ENCODE data around the gene MEF2C. TPM values are rescaled to one million over a fixed set of nuclear protein-coding genes. Genes with fewer than 3 reads are reported as not detected.

Gene MEF2C
- total RNA-seq, 1 donor from 2014 or later, result 20.5 TPM

DNA sequence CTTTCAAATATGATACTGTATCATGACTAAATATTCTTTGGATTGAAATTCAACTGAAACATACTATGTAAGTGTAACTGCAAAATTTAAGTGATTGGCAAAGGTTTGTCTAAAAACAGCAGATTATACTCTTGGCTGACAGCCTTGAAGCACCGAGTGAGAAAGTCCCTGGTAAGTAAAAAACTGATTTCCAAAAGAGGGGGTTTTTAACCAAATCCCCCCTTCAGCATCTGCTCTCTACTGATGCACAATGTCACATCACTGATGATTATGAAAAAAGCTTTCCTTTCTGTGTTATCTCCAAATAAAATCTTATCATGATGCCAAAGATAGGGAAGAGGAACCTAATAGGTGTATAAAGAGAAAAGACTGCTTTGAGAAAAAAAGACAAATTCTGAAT lies 141.0 kb downstream of the MEF2C start:
- Mint-ChIP-seq H3K4me3 (ENCODE audit: unreplicated experiment) (no peak overlapping the region), H3K9me3 (ENCODE audit: unreplicated experiment) (no peaks in the 10 kb centered on the region), H3K4me1 (ENCODE audit: low read depth, unreplicated experiment) (peaks cover 10% of the 10 kb centered on the region), H3K36me3 (ENCODE audit: low read depth, unreplicated experiment) (peaks cover 5% of the 10 kb centered on the region), H3K27ac (ENCODE audit: unreplicated experiment) (no peak overlapping the region), H3K27me3 (ENCODE audit: low read depth, unreplicated experiment) (no peaks in the 10 kb centered on the region)
- TF ChIP-seq EZH2 (IDR thresholded peaks at IDR 0.05; ENCODE audit: insufficient read depth, low read length), result no peak
- TF ChIP-seq, protein P1, sequence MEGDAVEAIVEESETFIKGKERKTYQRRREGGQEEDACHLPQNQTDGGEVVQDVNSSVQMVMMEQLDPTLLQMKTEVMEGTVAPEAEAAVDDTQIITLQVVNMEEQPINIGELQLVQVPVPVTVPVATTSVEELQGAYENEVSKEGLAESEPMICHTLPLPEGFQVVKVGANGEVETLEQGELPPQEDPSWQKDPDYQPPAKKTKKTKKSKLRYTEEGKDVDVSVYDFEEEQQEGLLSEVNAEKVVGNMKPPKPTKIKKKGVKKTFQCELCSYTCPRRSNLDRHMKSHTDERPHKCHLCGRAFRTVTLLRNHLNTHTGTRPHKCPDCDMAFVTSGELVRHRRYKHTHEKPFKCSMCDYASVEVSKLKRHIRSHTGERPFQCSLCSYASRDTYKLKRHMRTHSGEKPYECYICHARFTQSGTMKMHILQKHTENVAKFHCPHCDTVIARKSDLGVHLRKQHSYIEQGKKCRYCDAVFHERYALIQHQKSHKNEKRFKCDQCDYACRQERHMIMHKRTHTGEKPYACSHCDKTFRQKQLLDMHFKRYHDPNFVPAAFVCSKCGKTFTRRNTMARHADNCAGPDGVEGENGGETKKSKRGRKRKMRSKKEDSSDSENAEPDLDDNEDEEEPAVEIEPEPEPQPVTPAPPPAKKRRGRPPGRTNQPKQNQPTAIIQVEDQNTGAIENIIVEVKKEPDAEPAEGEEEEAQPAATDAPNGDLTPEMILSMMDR (IDR thresholded peaks at IDR 0.05; ENCODE audit: insufficient read depth, low read depth, low read length), result no peak
- no peaks in the 10 kb centered on the region for H3K36me3 ChIP-seq (ENCODE audit: insufficient read depth, low read length)
- no peak for DNase-seq (ENCODE audit: low read depth)
- no peaks in the 10 kb centered on the region for H3K27me3 ChIP-seq (ENCODE audit: insufficient read depth, low read length)
- no peak for FAIRE-seq
- H3K9ac ChIP-seq (ENCODE audit: low read length), result no peak overlapping the region
- no peaks in the 10 kb centered on the region for H4K20me1 ChIP-seq (ENCODE audit: insufficient read depth, low read length)
- no peaks in the 10 kb centered on the region for H3K79me2 ChIP-seq (ENCODE audit: insufficient read depth, low read length)
- H3K4me2 ChIP-seq (ENCODE audit: low read length), result no peak overlapping the region
- no peak overlapping the region for H3K27ac ChIP-seq (ENCODE audit: low read depth, low read length)
- no peaks in the 10 kb centered on the region for H3K9me3 ChIP-seq (ENCODE audit: insufficient read depth, low read depth, low read length)
- H3K4me1 ChIP-seq (ENCODE audit: insufficient read depth, low read length), result no peaks in the 10 kb centered on the region
- H2AFZ ChIP-seq (ENCODE audit: low read depth, low read length), result no peak overlapping the region
- no peak overlapping the region for H3K4me3 ChIP-seq (ENCODE audit: insufficient read depth, low read depth, low read length)

DNA sequence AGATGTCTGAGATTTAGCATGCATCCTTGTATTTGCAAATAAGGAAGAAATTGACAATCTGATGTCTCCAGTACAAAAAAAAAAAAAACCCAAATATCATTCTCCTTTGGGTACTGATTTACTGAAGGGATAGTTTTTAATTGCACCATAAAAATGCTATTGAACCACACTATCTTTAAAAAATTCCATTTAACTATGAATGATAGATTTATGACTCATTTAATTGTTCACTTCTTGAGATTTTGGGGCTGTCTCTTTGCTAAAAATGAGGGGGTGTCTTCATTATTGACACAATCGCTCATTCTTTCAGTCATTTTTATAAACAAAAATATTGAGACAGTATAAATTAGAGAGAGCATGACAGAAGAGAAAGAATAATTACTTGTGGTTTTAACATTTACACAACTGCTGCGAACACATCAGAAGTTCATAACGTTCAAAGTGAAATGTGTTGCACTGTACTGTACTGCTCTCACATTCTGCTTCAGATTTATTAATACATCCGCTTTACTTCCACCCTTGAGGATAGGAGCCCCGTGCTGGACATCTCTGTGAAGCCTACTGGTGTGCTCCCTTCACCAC lies 142.3 kb downstream of the MEF2C start:
- Mint-ChIP-seq H3K27ac (ENCODE audit: unreplicated experiment) (no peak overlapping the region), H3K27me3 (ENCODE audit: low read depth, unreplicated experiment) (no peaks in the 10 kb centered on the region), H3K4me1 (ENCODE audit: low read depth, unreplicated experiment) (peaks cover 10% of the 10 kb centered on the region), H3K4me3 (ENCODE audit: unreplicated experiment) (no peak overlapping the region), H3K9me3 (ENCODE audit: unreplicated experiment) (no peaks in the 10 kb centered on the region), H3K36me3 (ENCODE audit: low read depth, unreplicated experiment) (peaks cover under 1% of the 10 kb centered on the region)
- H3K9me3 ChIP-seq (ENCODE audit: insufficient read depth, low read depth, low read length), result no peaks in the 10 kb centered on the region
- H4K20me1 ChIP-seq (ENCODE audit: insufficient read depth, low read length), result no peaks in the 10 kb centered on the region
- H3K27ac ChIP-seq (ENCODE audit: low read depth, low read length), result no peak overlapping the region
- DNase-seq (ENCODE audit: low read depth), result peak; percentile 37
- H3K4me3 ChIP-seq (ENCODE audit: insufficient read depth, low read depth, low read length), result no peak overlapping the region
- H3K4me2 ChIP-seq (ENCODE audit: low read length), result no peak overlapping the region
- no peak overlapping the region for H3K9ac ChIP-seq (ENCODE audit: low read length)
- no peaks in the 10 kb centered on the region for H3K36me3 ChIP-seq (ENCODE audit: insufficient read depth, low read length)
- FAIRE-seq, result no peak
- H3K4me1 ChIP-seq (ENCODE audit: insufficient read depth, low read length), result no peaks in the 10 kb centered on the region
- H3K27me3 ChIP-seq (ENCODE audit: insufficient read depth, low read length), result no peaks in the 10 kb centered on the region
- no peaks in the 10 kb centered on the region for H3K79me2 ChIP-seq (ENCODE audit: insufficient read depth, low read length)
- no peak for TF ChIP-seq EZH2 (IDR thresholded peaks at IDR 0.05; ENCODE audit: insufficient read depth, low read length)
- TF ChIP-seq, protein P1 (IDR thresholded peaks at IDR 0.05; ENCODE audit: insufficient read depth, low read depth, low read length), result no peak
- no peak overlapping the region for H2AFZ ChIP-seq (ENCODE audit: low read depth, low read length)

DNA sequence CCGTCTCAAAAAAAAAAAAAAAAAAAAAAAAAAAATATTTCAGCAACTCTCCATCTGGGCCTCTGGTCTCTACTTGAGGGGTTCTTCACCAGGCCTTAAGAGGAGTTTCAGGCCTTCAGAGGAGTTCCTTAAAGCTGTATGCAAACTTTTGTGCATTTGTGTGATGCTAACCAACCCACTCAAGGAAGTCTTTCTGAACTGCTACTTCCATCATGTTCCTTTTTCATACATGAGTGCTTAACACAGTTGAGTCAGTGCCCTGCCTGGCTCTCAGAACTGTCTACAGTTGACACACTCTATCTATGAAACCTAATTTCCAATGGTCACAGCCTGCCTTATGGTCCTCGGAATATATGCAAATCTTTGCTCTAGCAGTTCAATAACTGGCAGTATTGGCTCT lies 146.5 kb downstream of the MEF2C start:
- H3K27me3 Mint-ChIP-seq (ENCODE audit: low read depth, unreplicated experiment), result no peaks in the 10 kb centered on the region
- FAIRE-seq, result no peak
- peaks cover 22% of the 10 kb centered on the region for H3K4me1 Mint-ChIP-seq (ENCODE audit: low read depth, unreplicated experiment)
- no peak overlapping the region for H3K27ac Mint-ChIP-seq (ENCODE audit: unreplicated experiment)
- Histone ChIP-seq H2AFZ (ENCODE audit: low read depth, low read length) (no peak overlapping the region), H3K9me3 (ENCODE audit: insufficient read depth, low read depth, low read length) (no peaks in the 10 kb centered on the region), H3K4me2 (ENCODE audit: low read length) (no peak overlapping the region), H3K27ac (ENCODE audit: low read depth, low read length) (no peak overlapping the region), H3K27me3 (ENCODE audit: insufficient read depth, low read length) (no peaks in the 10 kb centered on the region), H3K79me2 (ENCODE audit: insufficient read depth, low read length) (no peaks in the 10 kb centered on the region), H4K20me1 (ENCODE audit: insufficient read depth, low read length) (no peaks in the 10 kb centered on the region), H3K4me3 (ENCODE audit: insufficient read depth, low read depth, low read length) (no peak overlapping the region), H3K9ac (ENCODE audit: low read length) (no peak overlapping the region), H3K4me1 (ENCODE audit: insufficient read depth, low read length) (peaks cover 14% of the 10 kb centered on the region), H3K36me3 (ENCODE audit: insufficient read depth, low read length) (no peaks in the 10 kb centered on the region)
- TF ChIP-seq EZH2 (IDR thresholded peaks at IDR 0.05; ENCODE audit: insufficient read depth, low read length), result no peak
- TF ChIP-seq, protein P1 (IDR thresholded peaks at IDR 0.05; ENCODE audit: insufficient read depth, low read depth, low read length), result no peak
- H3K36me3 Mint-ChIP-seq (ENCODE audit: low read depth, unreplicated experiment), result no peaks in the 10 kb centered on the region
- no peaks in the 10 kb centered on the region for H3K9me3 Mint-ChIP-seq (ENCODE audit: unreplicated experiment)
- H3K4me3 Mint-ChIP-seq (ENCODE audit: unreplicated experiment), result no peak overlapping the region
- DNase-seq (ENCODE audit: low read depth), result no peak
